HG03095 (cell line): ENCODE results near the gene TRAK1.

ENCODE experiments used
- ATAC-seq: cut with Tn5 transposase; IDR thresholded peaks from one replicate; pipeline ENCODE4 v1.9.1; 2021; ENCODE audit warnings: moderate library complexity; ENCODE audit not compliant: unreplicated experiment

Gene TRAK1

DNA sequence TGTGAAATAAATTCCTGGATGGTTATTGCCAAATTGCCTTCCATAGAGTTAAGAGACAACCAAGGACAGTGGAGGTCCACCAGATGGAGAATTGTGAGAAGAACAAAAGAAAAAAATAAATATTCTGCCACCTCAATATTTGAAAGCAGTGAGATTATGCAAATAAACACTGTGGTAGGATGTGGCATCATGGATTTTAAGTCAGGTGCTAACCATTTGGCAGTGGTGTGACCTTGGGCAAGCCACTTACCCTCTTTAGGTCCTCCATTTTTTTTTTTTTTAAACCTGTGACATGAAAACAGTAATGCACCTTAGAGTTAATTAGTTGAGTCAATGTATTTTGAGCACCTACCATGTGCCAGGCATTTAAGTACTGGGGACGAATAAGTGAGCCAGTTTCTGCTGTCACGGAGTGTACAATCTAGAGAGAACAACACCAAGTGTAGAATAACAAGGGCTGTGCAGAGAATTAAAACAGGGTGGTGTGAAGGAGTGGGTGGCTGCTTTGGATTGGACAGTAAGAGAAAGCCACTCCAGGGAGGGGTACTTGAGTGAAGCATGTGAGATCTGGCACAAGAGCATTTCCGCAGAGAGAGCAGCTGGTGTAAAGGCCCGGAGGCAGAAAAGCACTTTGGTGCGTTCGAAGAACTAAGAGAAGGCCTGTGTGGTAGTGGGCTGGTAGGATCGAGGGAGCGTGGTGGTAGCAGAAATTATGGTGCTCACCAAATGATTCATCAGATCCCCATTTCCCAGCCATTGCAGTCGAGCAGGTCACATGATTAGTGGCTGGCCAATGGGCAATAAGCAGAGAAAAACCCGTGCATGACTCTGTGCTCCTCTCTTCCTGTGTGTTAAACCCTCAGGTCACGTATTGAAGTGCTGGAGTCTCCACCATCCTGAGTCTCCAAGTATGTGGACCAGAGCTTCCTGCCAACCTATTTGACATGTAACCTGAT lies 135.6 kb downstream of the TRAK1 start:
- ATAC-seq, result no peak

DNA sequence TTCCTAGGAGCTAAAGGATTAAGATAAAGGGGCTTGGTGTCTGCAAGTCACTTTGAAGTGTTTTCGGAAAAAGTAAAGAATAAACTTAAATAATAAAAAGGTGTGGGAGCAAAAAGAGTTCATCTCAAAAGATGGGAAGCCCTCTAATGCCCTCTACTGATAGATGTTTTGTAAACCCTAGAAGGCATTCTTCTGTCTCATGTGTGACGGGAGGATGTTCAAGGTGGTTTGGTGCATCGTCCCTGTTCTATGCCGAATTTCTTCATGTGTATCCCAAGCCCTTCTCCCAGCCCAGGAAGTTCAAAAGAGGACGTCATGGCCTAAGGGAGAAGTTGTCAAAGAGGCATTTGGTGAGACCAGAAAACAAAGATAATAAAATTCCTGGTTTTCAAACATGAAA lies 137.6 kb downstream of the TRAK1 start:
- no peak for ATAC-seq

DNA sequence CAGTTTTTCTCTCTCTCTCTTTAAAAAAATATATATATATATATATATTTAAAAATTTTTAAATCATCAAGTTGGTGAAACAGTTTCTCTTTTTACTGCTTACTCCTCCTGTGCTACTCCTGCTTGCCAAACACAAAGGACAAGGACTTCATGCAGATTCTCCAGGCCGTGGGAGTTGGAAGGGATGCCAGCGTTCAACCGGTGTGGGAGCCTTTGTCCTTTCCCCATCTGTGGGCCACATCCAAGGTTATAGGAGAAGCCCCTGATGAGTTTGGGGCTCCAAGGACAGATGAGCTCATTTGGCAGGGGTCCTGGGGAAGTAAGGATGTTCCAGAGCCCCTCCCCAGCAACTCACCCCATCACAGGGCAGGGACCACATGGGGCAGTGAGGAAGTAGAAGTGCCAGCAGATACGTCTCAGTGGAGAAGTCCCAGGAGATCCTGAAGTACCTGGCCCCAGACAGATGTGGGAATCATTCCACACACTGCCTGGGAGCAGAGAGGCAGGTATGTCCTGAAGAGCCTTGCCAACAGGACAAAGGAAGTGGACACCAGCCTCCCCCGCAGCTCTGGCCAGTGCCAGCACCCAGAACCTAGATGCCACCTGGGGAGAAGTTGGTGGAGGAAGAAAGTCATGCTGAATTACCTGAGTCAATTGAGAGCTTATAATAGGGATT lies 138.2 kb downstream of the TRAK1 start:
- no peak for ATAC-seq

DNA sequence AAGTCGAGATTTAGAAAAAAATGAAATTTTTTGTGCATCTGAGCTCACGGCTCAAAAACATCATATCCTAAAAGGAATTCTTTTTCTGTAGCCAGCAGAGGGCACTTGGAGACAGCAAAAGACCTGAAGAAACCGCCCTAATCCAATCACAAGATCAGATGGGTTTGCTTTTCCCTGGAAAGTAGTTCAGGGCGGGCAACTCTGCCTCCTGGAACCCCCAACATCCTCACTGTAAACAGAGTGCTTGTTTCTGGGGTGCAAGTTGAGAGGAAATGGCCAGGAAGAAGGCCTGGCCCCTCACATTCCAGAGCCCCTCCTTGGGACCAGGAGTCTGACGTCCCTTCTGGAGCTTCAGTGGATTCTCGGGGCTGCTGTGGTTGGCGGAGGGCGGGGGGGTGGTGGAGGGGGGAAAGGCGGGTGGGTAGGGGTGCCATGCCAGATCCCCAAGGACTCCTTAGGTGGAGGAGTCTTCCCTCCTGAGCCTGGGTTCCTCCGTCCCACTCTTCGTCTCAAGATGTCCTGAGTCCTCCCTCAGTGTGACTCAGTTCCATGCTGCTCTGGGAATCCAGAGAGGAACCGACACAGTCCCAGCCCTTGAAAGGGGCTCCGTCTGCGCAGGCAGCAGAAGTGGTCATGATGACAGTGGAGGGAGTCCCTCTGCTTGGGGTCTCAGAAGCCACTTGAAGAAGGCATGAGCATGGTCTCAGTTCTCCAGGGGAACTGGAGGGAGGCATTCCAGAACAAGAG lies 139.0 kb downstream of the TRAK1 start:
- ATAC-seq, result no peak

DNA sequence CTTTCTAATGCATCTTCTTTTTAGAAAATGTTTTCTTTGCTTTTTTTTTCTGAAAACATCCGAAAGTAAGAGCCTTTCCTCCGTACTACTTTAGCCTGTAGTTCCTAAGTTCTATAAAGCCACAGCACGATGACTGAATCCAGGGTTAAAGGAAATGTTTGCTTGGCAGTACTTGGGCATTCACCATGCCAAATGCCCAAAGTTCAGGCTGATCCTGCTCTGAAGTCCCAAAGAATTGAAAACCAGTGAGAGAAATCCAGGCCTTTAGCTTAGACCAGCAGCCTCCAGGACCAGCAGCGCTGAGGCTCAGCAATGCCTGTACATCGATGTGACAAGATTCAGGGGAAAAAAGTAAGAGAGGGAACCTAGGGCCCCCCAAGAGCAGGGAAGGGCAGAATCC lies 139.7 kb downstream of the TRAK1 start:
- ATAC-seq, result no peak

DNA sequence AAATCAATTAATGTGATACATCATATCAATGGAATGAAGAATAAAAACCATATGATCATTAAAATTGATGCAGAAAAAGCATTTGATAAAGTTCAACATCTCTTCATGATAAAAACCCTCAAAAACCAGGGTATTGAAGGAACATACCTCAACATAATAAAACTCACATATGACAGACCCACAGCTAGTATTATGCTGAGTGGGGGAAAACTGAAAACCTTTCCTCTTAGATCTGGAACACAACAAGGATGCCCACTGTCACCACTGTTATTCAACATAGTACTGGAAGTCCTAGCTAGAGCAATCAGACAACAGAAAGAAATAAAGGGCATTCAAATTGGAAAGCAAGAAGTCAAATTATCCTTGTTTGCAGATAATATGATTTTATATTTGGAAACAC lies 144.4 kb downstream of the TRAK1 start:
- no peak for ATAC-seq

DNA sequence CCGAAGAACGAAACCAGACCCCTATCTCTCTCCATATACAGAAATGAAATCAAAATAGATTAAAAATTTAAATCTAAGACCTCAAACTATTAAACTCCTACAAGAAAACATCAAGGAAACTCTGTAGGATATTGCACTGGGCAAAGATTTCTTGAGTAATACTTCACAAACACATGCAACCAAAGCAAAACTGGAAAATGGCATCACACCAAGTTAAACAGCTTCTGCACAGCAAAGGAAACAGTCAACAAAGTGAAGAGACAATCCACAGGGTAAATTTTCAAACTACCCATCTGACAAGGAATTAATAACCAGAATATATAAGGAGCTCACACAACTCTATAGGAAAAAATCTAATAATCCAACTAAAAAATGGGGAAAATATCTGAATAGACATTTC lies 145.5 kb downstream of the TRAK1 start:
- ATAC-seq, result no peak

DNA sequence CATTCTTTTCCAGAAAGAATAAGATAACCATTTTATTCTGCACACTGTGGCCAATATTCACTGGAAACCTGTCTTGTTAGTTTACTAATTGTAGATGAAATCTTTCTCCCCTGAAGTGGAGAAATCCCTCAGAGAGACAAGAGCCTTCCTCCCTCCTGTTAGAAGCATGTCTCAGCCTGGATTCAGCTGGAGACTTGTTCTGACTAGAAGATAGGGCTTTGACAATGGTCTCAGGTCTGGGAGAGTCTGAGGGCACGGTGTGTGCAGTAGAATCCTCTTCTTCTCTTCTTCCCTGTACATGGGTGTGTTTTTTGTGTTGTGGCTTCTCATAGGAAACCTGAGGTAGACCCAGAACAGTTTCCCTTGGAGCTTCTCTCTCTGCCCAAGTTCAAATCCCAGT lies 154.9 kb downstream of the TRAK1 start:
- ATAC-seq, result no peak

DNA sequence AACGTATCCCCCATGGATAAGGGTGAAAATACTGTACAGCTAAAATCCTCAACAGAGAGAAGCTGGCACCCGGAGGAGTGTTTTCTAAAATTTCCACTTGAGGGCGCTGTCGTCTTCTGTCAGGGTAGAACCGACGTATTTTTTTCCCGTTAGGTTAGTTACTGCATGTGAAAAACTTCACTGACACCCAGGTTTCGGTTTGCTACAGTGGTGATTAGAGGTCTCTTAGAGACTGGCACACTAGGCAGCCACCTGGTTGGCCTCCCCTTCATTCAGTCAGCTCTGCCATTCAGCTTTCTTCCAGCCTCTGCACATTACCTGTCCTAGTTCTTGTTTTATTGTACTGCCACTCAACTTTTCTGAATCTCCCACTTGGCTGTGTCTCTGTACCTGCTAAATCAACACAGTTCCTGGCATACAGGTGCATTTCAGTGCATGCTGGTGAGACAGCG lies 156.4 kb downstream of the TRAK1 start:
- no peak for ATAC-seq

DNA sequence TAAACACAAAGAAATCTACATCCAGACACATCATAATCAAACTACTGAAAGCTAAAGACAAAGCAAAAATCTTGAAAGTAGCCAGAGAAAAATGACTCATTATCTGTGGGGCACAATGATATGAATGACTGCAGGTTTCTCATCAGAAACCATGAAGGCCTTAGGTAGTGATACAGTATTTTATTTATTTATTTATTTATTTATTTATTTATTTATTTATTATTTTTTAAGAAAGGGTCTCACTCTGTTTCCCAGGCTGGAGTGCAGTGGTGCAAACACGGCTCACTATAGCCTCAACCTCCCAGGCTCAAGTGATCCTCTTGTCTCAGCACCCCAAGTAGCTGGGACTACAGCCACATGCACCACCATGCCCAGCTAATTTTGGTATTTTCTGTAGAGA lies 159.6 kb downstream of the TRAK1 start:
- ATAC-seq, result no peak

DNA sequence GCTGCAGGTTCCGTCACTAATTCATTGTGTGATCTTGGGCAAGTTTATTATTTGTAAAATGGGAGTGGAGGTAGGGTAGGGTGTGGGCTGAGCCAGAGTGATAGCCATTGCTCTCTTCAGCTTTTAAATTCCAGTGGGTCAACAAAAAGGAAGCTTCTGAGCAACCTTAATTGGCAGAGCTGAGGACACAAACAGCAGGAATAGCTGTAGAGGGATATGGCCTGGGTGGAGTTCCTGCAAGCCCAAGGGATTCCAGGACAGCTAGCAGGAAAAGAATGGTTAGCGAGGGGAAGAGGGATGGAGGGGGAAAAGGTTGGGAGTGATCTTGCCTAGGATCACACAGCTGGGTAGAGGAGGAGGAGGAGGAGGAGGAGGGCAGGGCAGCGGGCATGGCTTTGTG lies 163.4 kb downstream of the TRAK1 start:
- ATAC-seq, result no peak

DNA sequence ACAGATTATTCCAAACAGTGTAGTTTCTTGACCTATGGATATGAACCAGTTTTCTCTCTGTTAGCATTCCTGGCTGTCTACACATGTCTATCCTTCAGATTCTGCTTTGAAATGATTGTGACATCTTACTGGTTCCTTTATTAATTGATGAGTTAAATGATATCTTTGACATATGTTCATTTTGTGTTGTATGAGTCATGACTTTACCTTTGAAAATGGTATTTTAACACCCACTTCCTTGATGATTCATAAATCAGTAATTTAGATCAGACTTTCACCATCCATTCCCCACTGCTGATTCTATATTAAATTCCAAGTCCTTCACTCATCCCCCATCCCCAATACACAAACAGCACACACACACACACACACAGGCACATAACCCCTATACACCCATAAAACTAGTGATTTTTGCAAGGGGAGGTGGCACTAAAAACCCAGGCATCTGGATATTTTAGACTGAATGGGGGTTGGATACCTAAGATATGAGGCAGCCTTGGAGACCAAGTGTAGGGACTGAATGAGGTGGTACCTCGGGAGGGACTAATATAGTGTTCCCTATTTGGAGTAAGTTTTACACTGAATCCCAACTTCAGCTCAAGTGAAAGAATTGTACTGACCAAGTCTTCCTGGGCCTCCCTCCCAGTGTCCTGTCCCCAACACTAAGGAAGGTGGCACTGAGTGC lies 165.1 kb downstream of the TRAK1 start:
- ATAC-seq, result no peak

DNA sequence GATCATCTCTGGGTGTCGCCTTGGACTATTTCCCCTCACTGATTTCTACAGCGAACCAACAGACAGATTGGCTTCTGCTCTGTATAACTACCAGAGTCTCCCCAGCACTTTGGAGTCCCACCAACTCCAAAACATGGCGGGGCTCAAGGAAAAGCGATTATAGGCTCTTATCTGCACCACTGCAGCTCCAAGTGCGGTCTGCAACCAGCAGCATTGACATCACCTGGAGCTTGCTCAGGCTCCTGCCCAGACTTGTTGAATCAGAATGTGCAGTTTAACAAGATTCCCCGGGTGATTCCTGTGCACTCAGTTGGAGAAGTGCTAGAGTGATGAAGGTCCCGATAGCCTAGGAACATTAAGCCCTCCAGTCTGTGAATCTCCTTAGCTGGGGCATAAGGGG lies 165.8 kb downstream of the TRAK1 start:
- no peak for ATAC-seq

DNA sequence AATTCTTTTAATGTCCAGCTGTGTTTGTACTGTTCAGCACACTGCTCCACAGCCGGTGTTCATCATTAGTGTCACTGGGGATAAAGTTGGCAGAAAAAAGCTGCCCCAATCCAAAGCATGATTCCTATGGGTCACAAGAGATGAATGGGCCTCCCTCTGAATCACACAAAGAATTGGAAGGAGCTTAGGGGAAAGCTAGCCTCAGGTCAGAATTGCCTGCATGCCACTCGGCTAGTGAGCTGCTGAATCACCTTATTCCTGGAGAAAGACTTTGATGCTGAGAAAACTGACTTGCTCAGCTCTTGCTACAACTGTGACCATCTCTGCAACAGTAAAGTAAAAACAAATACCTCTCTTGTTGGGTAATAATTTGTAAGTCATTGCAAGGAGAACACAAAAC lies 171.4 kb downstream of the TRAK1 start:
- ATAC-seq, result no peak

DNA sequence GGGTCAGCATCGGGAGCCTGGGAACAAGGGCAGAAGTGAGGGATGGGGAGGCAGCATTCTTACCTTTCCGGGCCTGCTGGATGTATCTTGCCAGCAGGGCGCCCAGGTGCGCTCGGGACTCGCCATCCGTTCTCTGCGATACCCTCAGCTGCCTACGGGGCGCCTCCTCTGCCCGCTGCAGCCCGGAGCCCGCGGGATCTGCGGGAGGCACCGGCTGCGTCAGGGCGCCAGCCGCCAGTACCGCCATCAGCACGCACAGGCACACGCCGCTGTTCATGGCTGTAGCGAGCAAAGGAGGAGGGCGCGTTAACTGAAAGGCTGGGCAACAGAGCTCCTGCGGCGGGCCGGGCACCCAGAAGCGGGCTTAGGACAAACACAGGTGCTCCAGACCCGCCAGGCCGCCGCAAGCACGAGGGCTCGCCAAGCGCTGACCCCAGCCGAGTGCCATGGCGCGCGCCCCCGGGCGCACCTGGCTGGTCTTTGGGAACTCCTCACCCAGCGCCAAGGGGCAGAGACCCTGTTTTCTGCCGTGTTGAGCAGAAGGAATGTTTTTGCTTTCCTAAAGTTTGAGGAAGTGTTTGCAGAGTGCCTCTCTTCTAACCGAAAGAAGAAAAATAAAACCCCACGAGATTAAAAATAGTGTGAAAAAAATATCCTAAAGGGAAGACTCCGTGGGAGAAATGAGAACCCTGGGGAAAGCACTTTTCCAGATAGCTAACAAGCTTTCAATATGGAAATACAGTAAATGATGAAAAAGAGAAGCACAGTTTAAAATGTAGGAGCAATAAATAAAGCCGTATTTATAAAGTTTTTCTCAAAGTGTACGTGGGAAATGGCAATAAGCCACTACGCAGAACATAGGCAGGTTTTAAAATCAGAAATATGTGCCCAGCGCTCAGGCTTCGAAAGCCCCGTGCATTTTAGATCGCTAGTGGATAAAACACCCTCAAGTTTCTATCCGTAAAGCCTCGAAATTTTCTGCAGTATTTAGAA lies 172.5 kb downstream of the TRAK1 start:
- no peak for ATAC-seq

DNA sequence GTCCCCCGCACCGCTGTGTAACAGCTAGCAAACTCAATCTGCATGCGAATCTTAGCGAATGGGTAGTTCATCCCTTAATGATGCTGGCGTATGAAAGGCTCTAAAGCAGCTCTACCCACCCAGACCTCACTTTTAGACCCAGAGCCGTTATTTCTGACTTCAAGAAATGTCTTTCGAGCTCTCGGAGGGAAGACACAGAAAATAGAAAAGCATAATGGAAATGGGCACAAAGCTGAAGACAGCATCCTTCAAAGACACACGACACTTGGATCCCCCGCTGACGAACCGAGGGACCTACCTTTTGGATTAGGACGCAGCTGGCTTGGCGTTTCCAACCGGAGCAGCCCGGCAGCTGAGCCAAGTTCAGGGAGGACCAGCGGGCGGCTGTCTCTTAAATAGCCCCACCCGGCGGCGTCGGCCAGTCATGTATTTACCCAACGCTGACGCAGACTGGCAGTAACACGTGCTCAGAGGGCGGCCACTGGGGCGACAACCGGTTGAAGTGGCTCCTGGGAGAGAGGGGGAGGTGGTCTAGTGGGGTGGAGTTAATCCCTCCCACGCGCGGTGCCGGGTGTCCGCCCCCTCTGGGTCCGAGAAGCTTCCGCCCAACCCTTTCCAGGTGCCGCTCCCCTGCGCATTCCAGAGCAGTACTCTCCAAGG lies 173.4 kb downstream of the TRAK1 start:
- no peak for ATAC-seq

DNA sequence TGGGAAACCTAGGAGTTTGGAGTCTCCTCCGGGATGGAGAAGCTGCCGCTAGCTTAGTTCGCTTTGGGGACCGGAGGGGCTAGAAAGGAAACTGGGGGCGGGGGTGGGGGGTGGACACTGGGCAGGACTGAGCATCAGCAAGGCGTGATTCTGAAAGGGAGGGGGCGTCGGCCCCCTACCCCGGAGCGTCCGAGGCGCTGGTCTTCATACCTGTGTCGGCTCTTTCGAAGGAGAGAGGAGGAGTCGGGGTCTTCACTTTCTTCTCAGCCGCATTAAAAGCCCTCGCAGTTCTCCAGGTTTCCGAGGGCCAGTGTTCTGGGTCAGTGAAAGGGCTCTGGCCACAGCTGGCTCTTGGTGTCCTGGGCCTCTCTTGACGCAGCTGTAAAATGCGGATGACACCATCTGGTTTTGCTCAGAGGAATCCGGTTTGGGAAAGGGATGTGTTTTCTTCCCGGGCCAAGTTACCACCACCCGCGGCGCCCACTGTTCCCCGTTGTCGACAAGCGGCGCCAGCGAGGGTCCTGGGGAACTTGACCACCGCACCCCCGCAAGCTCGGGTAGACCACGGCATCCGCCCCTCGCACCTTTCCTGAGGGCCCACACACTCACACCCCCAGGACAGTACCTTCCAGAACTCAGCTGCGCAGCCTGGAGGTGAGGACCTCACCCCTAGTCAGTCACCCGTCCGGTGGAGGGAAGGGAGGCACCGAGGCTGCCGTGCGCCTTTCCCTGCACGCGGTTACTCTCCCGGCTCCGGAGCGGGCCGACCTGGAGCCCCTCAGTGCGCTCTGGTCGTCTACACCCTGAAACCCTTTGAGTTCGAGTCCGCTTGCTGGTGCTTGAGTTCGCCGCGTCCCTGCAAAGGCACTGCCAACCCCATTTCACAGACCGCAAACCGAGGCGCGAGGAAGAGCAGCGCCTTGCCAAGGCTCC lies 174.2 kb downstream of the TRAK1 start:
- no peak for ATAC-seq

DNA sequence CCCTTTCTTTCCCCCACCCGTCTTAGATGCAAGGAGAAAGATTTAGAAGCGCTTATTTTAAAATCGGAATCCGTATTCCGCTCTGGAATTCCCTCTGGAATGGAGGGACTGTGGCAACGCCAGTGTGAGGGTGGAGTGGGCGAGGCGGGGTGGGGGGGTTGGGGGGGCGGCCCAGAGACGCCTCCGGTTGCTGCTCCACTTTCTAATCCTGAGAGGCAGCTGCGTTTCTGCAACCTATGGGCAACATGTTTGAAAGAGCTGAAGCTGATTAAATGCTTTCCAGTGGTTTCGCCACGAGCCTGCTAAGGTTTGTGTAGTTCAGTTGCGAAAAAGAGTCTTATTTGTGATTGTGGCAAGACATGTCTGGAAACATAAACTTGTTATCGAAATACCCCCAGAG lies 174.9 kb downstream of the TRAK1 start, which contains the start of gene CCK:
Gene CCK, minus strand, starts transcription at position 101 of the 400 bp plus-strand sequence. CDS start 2,555 bp downstream, outside the sequence.
- no peak for ATAC-seq
